Lower lobe of right lung (tissue), 2 donors: ENCODE measurements around the gene PEPD. TPM values are rescaled to one million over a fixed set of nuclear protein-coding genes. Genes with fewer than 3 reads are reported as not detected.

Experiments used
- ATAC-seq, 2 donors: fragments of 200-7000 bp; cut with Tn5 transposase; one replicate each; pipeline ENCODE4 v1.9.1; 2020 to 2022; ENCODE audit warnings: mild to moderate bottlenecking in 2 of 2, moderate library complexity in 2 of 2
- DNase-seq: peaks from one replicate; pipeline ENCODE4 v3.0.0-alpha.2; 2020
- H3K27ac ChIP-seq: fragments of 200-600 bp; one replicate; pipeline ENCODE4 v1.8.0; 2022
- H3K27me3 ChIP-seq: fragments of 200-600 bp; one replicate; pipeline ENCODE4 v1.8.0; 2022; ENCODE audit warnings: low read depth
- H3K36me3 ChIP-seq: fragments of 200-600 bp; one replicate; pipeline ENCODE4 v1.8.0; 2022; ENCODE audit warnings: mild to moderate bottlenecking
- H3K4me1 ChIP-seq: fragments of 200-600 bp; one replicate; pipeline ENCODE4 v1.8.0; 2022
- H3K4me3 ChIP-seq: fragments of 200-600 bp; one replicate; pipeline ENCODE4 v1.8.0; 2022; ENCODE audit warnings: mild to moderate bottlenecking
- H3K9me3 ChIP-seq: fragments of 200-600 bp; one replicate; pipeline ENCODE4 v1.8.0; 2022
- CTCF ChIP-seq: fragments of 200-600 bp; IDR thresholded peaks from one replicate; pipeline ENCODE4 v1.8.0; 2022; ENCODE audit warnings: antibody characterized with exemption, mild to moderate bottlenecking
- intact Hi-C: fragments of 100-400 bp; cut with DNase I; formaldehyde crosslinking; loops from one replicate; pipeline ENCODE4 v1.11.0; 2022
- total RNA-seq: library from RNA; stranded (reverse); fragmentation: NEBNext Ultra II Directional; extraction: Animal tissue kit (Norgen Biotek cat#: 25700); gene quantifications from one replicate; pipeline ENCODE4 v1.2.1, GENCODE V29; 2021
- donor health status: DM: no; HTN: yes; CAD: no; lungs with severe emphysema.

The PEPD gene
- total RNA-seq, 1 donor from 2014 or later: 94.0 TPM

GRCh38 chr19:33362508-33363228 is 158.9 kb downstream of the PEPD start:
- Histone ChIP-seq H3K27me3 (no peaks in the 10 kb centered on the region), H3K9me3 (no peaks in the 10 kb centered on the region), H3K36me3 (no peaks in the 10 kb centered on the region), H3K27ac (no peak overlapping the region), H3K4me3 (no peak overlapping the region), H3K4me1 (no peaks in the 10 kb centered on the region)
- intact Hi-C loops: no loop called here
- no peak for TF ChIP-seq CTCF
- ATAC-seq: no peak
- DNase-seq: no peak

- no peak overlapping the region for H3K27ac ChIP-seq
- no peaks in the 10 kb centered on the region for H3K27me3 ChIP-seq
- no peak for DNase-seq
- intact Hi-C loops: no loop called here
- H3K4me1 ChIP-seq: no peaks in the 10 kb centered on the region
- TF ChIP-seq CTCF: no peak
- H3K36me3 ChIP-seq: no peaks in the 10 kb centered on the region
- no peak for ATAC-seq
- H3K9me3 ChIP-seq: no peaks in the 10 kb centered on the region
- no peak overlapping the region for H3K4me3 ChIP-seq
Observed at GRCh38 chr19:33359581-33359980, 162.0 kb downstream of the PEPD start.

- Histone ChIP-seq H3K4me3 (no peak overlapping the region), H3K36me3 (no peaks in the 10 kb centered on the region), H3K9me3 (no peaks in the 10 kb centered on the region), H3K27me3 (no peaks in the 10 kb centered on the region), H3K27ac (no peak overlapping the region), H3K4me1 (no peaks in the 10 kb centered on the region)
- intact Hi-C loops: no loop called here
- no peak for TF ChIP-seq CTCF
- DNase-seq: no peak
- no peak for ATAC-seq
Observed at GRCh38 chr19:33358408-33358807, 163.2 kb downstream of the PEPD start.

GRCh38 chr19:33357556-33357955 is 164.0 kb downstream of the PEPD start:
- H3K4me1 ChIP-seq: no peaks in the 10 kb centered on the region
- ATAC-seq: no peak
- H3K27me3 ChIP-seq: no peaks in the 10 kb centered on the region
- intact Hi-C loops: no loop called here
- H3K27ac ChIP-seq: no peak overlapping the region
- no peak overlapping the region for H3K4me3 ChIP-seq
- no peaks in the 10 kb centered on the region for H3K36me3 ChIP-seq
- no peak for DNase-seq
- TF ChIP-seq CTCF: no peak
- H3K9me3 ChIP-seq: no peaks in the 10 kb centered on the region

- DNase-seq: no peak
- TF ChIP-seq CTCF: no peak
- Histone ChIP-seq H3K9me3 (no peaks in the 10 kb centered on the region), H3K27ac (no peak overlapping the region), H3K36me3 (no peaks in the 10 kb centered on the region), H3K4me1 (no peaks in the 10 kb centered on the region), H3K27me3 (no peaks in the 10 kb centered on the region), H3K4me3 (no peak overlapping the region)
- intact Hi-C loops: no loop called here
- no peak for ATAC-seq
Observed at GRCh38 chr19:33355535-33355934, 166.1 kb downstream of the PEPD start.
